Measurements from ENCODE around the gene ELF2. TPM values are rescaled to one million over a fixed set of nuclear protein-coding genes. Genes with fewer than 3 reads are reported as not detected.
A peak's percentile ranks its signal among the peaks of the same experiment; 100 is the strongest.
"Not testable (repeated sequence)": the region's sequence is repeated elsewhere in the genome, so short reads cannot be mapped to it uniquely, and the experiment has no call there.

The ELF2 gene
- 14.3 TPM for total RNA-seq

GRCh38 chr4:139177049-139177868 is at the start of gene ELF2:
TSS of gene ELF2 (minus strand) at chr4:139177218. CDS start at chr4:139137701, 39,517 bp downstream.
- DNase-seq (ENCODE audit: low spot score) (peak; percentile 94), ATAC-seq (peak; percentile 81)

GRCh38 chr4:139223682-139224317 is 46.8 kb upstream of the ELF2 start:
- ATAC-seq (no peak), DNase-seq (ENCODE audit: low spot score) (no peak)

GRCh38 chr4:139222215-139222614 is 45.2 kb upstream of the ELF2 start:
- ATAC-seq (no peak), DNase-seq (ENCODE audit: low spot score) (no peak)

DNA sequence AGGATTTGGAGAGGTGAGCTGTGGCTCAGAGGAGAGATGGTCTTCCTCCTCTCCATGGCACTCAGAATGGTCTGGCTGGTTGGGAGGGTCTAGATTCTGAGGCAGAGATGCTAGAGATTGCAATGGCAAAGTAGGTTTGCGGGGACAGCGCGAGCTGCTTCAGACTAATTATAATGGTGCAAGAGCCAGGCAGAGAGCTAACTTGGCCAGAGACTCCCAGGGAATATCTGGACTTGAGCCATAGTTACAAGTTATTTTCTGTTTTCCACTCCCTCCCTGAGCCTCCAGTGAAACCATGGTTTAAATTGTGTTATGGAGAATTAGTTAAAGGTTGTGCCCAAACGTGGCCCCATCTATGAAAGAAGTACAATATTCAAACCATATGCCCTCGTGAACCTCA is 44.7 kb upstream of the ELF2 start:
- ATAC-seq: no peak
- no peak for DNase-seq (ENCODE audit: low spot score)

DNA sequence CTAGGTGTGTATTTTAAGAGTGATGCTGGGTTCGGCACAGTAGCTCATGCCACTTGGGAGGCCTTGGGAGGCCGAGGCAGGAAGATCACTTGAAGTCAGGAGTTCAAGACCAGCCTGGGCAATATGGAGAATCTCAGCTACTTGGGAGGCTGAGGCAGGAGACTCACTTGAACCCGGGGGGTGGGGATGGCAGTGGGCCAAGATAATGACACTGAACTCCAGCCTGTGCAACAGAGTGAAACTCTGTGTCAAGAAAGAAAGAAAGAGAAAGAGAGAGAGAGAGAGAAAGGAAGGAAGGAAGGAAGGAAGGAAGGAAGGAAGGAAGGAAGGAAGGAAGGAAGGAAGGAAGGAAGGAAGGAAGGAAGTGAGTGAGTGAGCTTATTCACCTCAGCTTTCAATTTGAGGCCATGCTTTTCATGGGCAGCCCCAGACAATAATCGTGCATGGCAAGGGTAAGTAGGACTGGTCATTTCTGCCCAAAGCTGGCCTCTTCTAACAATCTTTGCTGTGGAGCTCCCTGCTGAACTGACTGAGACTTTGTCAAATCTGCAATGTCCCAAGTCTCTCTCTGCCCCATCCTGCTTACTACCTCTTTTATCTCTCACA is 42.5 kb upstream of the ELF2 start:
- no peak for DNase-seq (ENCODE audit: low spot score)
- no peak for ATAC-seq

DNA sequence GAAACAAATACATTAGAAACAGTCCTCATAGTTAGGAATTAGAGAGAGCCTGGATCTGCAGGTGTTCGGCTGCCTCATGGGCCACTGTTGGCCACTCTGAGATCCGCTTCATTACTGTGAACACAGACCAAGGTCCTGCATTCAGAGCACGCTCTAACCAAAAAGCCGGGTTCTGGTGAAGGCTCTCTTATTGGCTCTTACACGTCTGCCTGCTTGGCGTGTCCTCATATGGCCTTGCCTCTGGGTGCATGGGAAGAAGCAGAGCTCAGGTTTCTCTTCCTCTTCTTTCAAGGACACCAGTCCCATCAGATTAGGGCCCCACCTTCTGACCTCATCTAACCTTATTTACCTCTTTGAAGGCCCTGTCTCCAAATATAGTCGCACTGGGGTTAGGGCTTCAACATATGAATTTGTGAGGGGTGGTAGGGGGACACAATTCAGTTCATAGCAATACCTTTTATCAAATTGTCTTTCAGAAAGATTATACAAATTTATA is 37.1 kb upstream of the ELF2 start:
- ATAC-seq (peak; percentile 33), DNase-seq (ENCODE audit: low spot score) (no peak)

DNA sequence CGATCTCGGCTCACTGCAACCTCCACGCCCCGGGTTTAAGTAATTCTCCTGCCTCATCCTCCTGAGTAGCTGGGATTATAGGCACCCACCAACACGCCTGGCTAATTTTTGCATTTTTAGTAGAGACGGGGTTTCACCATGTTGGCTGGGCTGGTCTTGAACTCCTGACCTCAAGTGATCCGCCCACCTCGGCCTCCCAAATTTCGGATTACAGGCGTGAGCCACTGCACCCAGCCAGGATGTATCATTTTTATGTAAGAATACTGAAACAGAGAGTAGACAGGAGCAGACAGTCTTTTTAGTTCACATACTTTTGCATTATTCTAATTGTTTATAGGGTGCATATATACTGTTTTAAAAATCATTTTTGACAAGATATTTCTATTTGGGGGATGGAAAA is 36.6 kb upstream of the ELF2 start:
- DNase-seq (ENCODE audit: low spot score); ATAC-seq: not testable (repeated sequence)

DNA sequence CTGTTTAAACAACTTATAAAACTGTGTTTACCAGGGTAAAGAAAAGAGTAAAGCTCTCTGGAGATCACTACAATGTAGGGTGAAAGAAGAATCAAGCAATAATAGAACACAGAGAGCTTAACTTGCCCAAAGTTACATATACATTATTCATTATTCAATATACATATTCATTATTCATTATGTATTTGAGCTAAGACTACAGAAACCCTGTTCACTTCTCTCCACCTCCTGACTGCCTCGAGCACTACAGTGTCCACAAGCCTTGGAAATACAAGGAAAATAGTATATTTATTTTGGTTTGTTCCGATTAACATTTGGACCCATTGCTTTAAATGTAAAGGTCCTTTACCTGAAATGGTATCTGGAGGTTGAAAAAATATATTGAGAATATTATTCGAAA is 35.9 kb upstream of the ELF2 start:
- ATAC-seq (no peak), DNase-seq (ENCODE audit: low spot score) (no peak)

- DNase-seq (ENCODE audit: low spot score): no peak
- no peak for ATAC-seq
Observed at GRCh38 chr4:139210486-139210885, 33.5 kb upstream of the ELF2 start.

DNA sequence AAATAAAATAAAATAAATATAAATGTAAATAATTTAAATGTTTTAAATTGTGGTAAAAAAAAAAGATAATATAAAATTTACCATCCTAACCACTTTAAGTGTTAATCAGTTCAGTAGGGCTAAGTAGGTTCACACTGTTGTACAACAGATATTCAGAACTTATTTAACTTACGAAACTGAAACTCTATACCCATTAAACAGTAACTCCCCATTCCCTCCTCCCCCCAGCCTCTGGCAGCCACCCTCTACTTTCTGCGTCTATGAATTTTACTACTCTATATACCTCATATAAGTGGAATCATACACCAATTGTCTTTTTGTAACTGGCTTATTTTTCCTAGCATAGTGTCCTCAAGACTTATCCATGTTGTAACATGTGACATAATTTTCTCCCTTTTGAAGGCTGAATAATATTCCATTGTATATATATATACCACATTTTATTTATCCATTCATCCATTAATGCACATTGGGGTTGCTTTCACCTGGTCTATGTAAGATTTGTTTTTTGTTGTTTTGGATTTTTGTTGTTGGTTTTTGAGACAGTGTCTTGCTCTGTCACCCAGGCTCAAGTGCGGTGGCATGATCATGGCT is 32.5 kb upstream of the ELF2 start:
- ATAC-seq (no peak), DNase-seq (ENCODE audit: low spot score) (no peak)

DNA sequence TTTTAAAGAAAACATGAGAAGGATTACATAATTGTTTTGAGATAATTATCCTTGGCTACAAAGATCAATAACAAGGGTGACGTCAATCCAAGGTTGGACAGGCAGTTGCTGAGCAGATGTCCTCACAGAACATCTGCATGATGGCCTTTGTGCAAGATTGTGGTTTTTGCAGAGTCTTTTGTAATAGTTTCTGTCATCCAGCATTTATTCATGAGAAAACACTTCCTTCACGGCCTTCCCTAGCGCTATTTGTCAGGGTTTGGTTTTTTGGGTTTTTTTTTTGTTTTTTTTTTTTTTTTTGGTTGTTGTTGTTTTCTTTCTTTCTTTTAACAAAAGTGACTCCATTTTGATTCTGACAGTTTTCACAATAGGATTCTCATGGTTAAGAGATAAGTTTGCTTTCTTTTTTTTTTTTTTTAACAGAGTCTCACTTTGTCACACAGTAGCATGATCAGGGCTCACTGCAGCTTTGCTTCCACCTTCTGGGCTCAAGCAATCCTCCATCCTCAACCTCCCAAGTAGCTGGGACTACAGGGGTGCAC is 31.5 kb upstream of the ELF2 start:
- ATAC-seq: no peak
- DNase-seq (ENCODE audit: low spot score): no peak

DNA sequence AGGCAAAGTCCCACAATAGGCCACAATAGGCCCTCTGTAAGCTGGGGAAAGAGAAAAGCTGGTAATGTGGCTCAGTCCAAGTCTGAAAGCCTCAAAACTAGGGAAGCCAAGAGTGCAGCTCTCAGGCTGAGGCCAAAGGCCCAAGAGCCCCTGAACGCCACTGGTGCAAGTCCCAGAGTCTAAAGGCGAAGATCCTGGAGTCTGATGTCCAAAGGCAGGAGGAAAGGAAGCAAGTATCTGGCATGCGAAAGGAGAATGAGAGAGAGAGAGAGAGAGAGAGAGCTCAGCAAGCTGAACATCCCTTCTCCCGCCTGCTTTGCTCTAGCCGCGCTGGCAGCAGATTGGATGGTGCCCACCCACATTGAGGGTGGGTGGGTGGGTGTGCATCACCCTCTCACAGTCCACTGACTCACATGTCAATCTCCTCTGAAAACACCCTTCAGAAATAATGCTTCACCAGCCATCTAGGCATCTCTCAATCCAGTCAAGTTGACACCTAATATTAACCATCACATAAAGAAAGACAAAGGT is 30.9 kb upstream of the ELF2 start:
- ATAC-seq (no peak), DNase-seq (ENCODE audit: low spot score) (no peak)

GRCh38 chr4:139207247-139207646 is 30.2 kb upstream of the ELF2 start:
- DNase-seq (ENCODE audit: low spot score): no peak
- peak; percentile 34 for ATAC-seq

GRCh38 chr4:139202991-139203390 is 26.0 kb upstream of the ELF2 start:
- DNase-seq (ENCODE audit: low spot score) (no peak), ATAC-seq (no peak)

GRCh38 chr4:139200506-139200905 is 23.5 kb upstream of the ELF2 start:
- ATAC-seq: no peak
- no peak for DNase-seq (ENCODE audit: low spot score)

- ATAC-seq (no peak), DNase-seq (ENCODE audit: low spot score) (no peak)
Observed at GRCh38 chr4:139200102-139200501, 23.1 kb upstream of the ELF2 start.

- not testable (repeated sequence) for DNase-seq (ENCODE audit: low spot score); ATAC-seq
Observed at GRCh38 chr4:139197214-139197613, 20.2 kb upstream of the ELF2 start.

GRCh38 chr4:139196462-139196861 is 19.4 kb upstream of the ELF2 start:
- no peak for DNase-seq (ENCODE audit: low spot score)
- no peak for ATAC-seq

DNA sequence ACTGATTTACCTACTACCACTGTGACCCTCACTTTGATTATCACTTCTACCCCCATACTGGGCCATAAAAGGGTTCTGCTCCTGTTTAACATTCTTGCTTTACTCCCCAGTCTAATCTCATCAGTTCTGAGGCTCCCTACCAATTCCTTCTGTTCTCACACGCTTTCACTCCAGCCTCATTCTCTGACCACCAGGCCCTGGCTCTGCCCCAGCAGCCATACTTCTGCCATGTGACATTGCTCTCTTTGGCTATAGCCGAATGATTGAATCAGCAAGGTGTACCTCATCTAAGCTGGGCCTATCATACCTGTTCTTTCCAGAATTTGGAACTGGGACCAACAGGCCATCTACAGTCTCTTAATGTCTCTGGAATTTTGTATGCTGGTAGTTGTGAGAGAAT is 14.4 kb upstream of the ELF2 start:
- DNase-seq (ENCODE audit: low spot score) (no peak), ATAC-seq (no peak)

DNA sequence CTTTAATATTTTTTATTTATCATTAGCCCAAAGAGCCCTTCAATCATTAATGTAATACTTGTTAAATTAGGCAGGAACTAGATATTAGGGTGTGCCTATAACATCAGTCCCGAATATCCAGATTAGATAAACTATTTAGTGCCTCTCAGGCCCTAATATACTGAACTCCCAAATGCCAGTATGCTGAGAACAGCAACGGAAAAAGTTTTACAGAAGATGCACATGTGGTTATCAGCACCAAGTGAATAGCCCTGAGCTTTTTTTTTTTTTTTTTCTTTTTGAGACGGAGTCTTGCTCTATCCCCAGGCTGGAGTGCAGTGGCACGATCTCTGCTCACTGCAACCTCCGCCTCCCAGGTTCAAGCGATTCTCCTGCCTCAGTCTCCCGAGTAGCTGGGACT is 13.0 kb upstream of the ELF2 start:
- ATAC-seq: no peak
- no peak for DNase-seq (ENCODE audit: low spot score)

DNA sequence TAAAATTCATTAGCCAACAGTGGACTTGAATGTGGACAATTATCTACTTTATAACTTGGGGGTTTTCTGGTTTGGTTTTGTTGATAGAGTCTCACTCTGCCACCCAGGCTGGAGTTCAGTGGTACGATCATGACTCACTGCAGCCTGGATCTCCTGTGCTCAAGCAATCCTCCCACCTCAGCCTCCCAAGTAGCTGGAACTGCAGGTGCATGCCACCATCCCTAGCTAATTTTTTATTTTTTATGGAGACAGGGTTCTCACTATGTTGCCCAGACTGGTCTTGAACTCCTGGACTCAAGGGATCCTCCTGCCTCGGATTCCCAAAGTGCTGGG is 12.4 kb upstream of the ELF2 start:
- ATAC-seq (no peak), DNase-seq (ENCODE audit: low spot score) (no peak)
